Ishikawa (cell line): ENCODE data around the gene COL21A1.

Experiments
- CREB1 ChIP-seq: IDR thresholded peaks from 2 replicates; pipeline ENCODE4 v1.6.1; 2012; ENCODE audit warnings: low read depth
- EP300 ChIP-seq: IDR thresholded peaks from 2 replicates; pipeline ENCODE4 v1.6.1; 2012; ENCODE audit warnings: borderline replicate concordance
- FOXM1 ChIP-seq: IDR thresholded peaks from 2 replicates; pipeline ENCODE4 v1.6.1; 2012; ENCODE audit warnings: low read depth, borderline replicate concordance
- TF ChIP-seq, protein P1 (sequence below): IDR thresholded peaks from 2 replicates; pipeline ENCODE4 v1.6.1; 2012; ENCODE audit warnings: low read depth, mild to moderate bottlenecking

DNA sequence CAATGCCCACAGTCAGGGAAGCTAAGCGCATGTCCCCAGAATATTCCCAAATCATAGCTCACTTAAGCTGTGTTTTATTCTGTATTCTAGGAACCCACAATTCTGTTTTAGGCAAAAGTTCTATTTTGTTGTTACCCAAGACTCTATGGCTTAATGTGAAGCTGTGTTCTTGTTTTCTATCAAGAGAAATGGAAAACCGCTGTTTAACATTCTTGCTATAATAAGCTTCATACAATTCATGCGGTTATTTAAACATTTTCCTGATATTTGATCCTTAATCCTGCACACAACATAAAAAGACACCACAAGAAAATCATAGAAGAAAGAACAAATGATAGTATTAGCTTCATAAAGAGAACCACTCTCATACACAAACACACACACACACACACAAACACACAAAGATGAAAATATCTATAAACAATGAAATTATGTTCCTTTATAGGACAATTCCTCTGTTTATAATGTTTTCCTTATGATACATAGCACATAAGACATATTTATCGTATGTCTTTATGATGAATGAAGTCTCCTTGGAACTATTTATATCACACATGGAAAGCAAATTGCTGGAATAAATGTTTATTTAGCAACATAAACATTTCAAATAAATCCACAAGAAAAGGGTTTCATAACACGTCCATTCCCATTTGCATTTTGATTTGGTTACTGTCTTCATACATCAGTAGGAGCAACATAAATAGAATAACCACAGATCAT is 16.4 kb upstream of the COL21A1 start:
- TF ChIP-seq CREB1 (no peak), FOXM1 (no peak), EP300 (no peak)
- TF ChIP-seq, protein P1, sequence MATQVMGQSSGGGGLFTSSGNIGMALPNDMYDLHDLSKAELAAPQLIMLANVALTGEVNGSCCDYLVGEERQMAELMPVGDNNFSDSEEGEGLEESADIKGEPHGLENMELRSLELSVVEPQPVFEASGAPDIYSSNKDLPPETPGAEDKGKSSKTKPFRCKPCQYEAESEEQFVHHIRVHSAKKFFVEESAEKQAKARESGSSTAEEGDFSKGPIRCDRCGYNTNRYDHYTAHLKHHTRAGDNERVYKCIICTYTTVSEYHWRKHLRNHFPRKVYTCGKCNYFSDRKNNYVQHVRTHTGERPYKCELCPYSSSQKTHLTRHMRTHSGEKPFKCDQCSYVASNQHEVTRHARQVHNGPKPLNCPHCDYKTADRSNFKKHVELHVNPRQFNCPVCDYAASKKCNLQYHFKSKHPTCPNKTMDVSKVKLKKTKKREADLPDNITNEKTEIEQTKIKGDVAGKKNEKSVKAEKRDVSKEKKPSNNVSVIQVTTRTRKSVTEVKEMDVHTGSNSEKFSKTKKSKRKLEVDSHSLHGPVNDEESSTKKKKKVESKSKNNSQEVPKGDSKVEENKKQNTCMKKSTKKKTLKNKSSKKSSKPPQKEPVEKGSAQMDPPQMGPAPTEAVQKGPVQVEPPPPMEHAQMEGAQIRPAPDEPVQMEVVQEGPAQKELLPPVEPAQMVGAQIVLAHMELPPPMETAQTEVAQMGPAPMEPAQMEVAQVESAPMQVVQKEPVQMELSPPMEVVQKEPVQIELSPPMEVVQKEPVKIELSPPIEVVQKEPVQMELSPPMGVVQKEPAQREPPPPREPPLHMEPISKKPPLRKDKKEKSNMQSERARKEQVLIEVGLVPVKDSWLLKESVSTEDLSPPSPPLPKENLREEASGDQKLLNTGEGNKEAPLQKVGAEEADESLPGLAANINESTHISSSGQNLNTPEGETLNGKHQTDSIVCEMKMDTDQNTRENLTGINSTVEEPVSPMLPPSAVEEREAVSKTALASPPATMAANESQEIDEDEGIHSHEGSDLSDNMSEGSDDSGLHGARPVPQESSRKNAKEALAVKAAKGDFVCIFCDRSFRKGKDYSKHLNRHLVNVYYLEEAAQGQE: no peak
